HG02840 (cell line): ENCODE data around the gene P3H2.

Experiments
- ATAC-seq: cut with Tn5 transposase; IDR thresholded peaks from one replicate; pipeline ENCODE4 v1.9.1; 2021; ENCODE audit warnings: mild to moderate bottlenecking, moderate library complexity, moderate number of reproducible peaks; ENCODE audit not compliant: unreplicated experiment, low FRiP score

The P3H2 gene

DNA sequence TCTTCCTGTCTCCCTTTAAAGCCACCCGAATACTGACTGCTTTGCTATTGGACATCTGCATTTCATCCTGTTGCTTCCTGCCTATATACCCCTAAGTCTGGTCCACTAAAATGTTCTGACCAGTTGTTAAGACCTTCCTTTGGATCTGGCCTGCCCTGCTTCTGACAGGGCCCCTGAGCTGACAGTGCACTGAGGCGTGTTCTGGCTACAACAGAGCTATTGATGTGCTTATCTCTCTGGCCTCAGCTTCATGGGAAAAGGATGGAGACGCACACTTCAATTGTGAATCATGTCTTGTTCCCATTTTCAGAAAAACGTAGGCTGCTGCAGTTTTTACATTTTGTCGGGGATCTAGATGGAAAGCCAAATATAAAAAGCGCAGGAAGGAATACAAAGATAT lies 7.1 kb upstream of the P3H2 start:
- ATAC-seq, result no peak

DNA sequence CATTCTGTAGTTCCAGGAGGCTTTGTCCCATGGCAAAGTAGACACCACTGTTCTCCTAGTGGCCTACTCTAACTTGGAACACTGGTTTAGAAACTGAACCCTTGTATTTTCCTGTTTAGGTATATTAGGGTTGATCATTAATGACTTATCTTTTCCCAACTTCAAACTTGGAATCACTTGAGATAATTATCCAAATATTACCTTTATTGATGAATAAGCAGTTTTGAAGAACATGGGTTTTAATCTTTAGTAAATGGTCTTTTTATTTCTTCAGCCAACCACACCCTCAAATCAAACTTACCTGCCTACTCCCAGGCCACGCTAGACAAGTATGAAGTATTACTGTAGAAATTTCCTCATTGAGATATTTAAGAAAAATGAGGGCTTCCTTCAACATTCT lies 6.5 kb upstream of the P3H2 start:
- ATAC-seq, result no peak

DNA sequence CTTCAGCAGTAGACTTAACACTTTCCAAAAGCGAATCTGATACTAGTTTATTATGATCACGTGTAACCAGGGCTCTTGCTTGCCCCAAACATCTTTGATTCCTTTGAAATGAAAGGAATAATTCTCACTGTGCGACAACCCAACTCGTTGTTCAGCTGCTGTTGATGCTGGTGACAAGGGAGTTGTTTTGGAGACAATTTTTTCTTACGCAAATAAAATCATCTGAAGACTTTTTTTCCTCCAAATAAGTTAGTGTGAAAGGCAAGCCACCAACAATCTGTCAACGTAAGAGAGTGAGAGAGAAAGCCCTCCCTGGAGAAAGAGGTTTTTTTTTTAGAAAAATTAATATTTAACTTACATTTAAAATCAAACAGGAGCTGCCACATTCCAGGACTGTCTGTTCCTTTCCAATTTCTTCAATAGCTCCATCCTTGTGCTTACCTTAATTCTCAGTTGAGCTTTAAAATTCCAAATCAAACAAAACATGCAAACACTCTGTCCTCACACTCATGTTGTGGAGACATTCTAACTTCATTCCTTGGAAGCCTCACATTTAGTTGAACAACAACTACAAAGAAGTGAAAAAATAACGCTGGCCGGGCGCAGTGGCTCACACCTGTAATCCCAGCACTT lies 4.9 kb upstream of the P3H2 start:
- no peak for ATAC-seq

DNA sequence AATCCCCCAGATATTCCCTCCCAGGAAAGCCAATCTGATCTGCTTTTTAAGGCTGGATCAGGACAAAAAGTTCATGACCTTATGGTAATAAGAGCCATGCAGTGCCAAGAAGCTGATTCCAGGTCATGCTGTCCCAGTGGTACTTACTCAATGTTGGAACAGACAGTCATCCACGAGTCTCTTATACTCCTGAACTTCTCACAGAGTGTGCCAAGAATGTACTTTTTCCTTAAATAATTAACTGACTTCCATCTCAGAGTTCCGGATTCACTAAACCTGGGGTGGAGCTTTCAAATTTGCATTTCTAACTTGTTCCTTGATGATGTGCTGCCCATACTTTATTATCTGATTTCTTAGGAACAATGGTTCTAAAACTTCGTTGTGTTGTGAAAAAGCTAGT lies 3.4 kb upstream of the P3H2 start:
- ATAC-seq, result no peak

- no peak for ATAC-seq
Measured at GRCh38 chr3:190122198-190122771, 1.6 kb upstream of the P3H2 start.

DNA sequence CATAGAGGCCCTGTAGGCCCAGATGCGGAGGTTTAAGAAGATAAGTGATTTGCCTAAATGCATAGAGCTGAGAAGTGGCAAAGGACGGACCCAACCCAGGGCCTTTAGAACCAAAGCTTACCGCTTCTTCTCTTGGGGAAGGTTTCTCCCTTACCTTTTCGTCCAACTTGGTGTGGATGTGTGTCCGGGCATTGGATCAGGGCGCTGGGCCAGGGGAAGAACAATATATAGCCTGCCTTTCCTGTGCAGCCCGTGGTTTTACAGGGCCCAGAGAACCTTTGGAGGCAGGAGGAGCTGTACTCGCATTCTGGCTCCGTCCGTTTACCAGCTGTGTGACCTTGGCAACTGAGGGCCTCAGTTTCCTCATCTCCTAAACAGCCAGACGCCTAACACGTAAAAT lies 686 bp upstream of the P3H2 start:
- ATAC-seq, result no peak

GRCh38 chr3:190121061-190121377 lies 322 bp upstream of the P3H2 start:
- ATAC-seq, result no peak

GRCh38 chr3:190119461-190120268 lies 1.0 kb downstream of the P3H2 start:
- no peak for ATAC-seq

GRCh38 chr3:190118438-190118837 lies 2.3 kb downstream of the P3H2 start:
- no peak for ATAC-seq

GRCh38 chr3:190117981-190118380 lies 2.7 kb downstream of the P3H2 start:
- no peak for ATAC-seq

DNA sequence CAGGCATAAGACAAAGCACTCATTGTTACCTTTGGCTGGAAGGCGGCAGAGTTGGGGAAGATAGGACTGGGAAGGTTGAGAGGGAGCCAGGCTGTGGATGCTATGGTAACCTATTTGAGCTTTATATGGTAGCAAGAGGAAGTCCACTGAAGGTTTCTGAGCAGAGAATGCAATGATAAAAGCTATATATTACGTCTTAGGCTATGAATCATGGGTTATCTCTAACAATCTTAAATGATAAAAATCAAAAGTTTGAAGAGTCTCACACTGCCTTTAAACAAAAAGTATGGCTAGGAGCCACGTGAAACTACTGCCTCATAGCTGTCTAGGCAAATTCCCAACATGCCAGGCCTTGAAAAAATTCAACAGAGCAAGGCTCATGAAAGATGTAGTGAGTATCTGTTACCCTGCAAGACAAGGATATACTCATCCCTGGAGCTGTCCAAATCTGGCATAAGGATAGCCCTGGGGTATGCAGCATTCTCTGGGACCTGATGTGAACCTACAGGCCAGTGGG lies 4.1 kb downstream of the P3H2 start:
- no peak for ATAC-seq

DNA sequence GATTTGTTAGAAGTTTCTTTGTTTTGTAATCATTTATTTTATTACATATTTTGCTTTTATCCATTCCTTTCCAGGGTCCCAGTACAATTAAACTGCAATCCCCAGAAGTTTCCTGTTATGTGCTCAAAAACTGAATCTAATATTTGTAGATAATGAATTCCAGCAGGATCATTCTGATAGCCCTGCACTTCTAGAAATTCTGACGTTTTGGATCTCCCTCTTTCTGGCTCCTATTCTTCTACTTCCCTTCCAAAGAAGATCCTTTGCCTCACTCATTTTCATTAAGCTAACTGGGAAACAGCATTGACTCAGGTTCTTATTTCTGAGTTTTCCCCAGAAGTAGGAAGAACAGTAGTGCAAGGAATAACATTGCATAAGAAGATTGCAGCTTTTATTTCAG lies 9.9 kb downstream of the P3H2 start:
- no peak for ATAC-seq

DNA sequence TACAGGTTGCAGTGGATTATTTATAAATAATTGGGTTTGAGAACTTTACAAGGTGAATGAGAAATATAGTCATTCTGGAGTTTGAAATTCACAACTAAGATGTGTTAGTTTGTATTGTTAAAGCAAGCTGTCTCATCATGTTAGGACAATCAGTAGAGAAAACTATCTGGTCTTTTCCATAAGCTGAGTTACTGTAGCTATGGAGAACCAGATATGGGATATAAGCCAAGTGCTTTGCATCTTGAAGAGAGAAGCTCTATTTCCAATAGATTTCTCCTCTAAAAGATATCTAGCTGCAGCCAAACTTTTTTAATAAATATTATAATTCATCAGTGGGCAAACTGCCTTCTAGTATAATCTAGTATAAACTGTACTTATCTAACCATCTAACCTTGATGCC lies 11.3 kb downstream of the P3H2 start:
- ATAC-seq, result no peak

GRCh38 chr3:190108804-190109203 lies 11.9 kb downstream of the P3H2 start:
- ATAC-seq, result no peak

GRCh38 chr3:190105876-190106275 lies 14.8 kb downstream of the P3H2 start:
- no peak for ATAC-seq

DNA sequence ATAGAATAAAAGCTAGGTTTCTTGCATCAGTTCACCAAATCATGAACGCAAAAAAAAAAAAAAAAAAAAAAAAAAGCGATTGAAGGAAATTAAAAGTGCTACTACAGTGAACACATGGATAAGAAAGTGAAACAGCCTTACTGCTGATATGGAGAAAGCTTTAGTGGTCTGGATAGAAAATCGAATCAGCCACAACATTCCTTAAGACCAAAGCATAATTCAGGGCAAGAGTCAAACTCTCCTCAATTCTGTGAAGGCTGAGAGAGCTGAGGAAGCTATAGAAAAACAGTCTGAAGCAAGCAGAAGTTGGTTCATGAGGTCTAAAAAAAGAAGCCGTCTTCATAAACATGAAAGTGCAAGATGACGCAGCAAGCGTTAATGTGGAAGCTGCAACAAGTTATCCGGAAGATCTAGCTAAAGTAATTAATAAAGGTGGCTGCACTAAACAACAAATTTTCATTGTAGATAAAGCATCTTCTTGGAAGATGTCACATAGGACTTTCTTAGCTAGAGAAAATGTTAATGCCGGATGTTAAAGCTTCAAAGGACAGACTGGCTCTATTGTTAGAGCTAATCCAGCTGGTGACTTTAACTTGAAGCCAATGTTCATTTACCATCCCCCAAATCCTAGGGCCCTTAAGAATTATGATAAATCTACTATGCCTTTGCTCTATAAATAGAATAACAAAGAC lies 19.2 kb downstream of the P3H2 start:
- no peak for ATAC-seq

DNA sequence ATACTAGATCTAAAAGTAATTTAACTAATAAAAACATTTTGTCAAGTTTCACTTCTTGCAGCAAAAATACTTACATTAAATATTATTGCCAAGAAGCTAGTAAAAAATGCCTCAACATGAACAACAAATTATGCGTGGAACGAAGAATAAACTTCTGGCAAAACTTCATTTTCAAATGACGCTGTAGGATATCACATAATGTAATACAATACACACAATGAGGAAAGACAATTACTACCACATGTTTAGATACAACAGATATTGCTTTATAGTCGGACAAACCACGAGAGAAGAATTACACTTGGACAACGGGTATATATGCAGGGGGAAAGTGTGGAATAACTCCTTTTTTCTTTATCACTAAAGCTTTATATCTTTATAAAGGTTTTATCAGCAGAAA lies 21.6 kb downstream of the P3H2 start:
- ATAC-seq, result no peak

GRCh38 chr3:190097617-190098016 lies 23.1 kb downstream of the P3H2 start:
- ATAC-seq, result no peak

DNA sequence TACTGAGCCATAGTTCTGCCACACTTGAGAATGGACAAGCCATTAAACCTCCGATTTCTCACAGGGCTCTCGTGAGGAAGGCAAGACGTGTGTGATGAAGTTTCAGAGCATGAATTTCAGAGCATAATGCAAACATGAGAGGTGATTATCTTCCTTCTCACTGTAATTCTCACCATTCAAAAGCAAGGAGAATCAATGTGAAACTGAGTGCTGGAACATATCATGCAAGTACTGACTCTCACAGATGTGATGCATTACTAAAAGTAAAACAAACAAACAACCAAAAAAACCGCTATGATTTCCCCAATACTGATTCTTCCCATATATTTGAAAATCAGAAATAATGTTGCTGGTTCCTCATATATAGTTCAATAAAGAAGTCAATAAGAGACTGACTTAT lies 23.7 kb downstream of the P3H2 start:
- ATAC-seq, result no peak

GRCh38 chr3:190096345-190096744 lies 24.4 kb downstream of the P3H2 start:
- no peak for ATAC-seq

- no peak for ATAC-seq
Measured at GRCh38 chr3:190094160-190094718, 26.5 kb downstream of the P3H2 start.
